ENCODE data around the gene CYB5D1. TPM values are rescaled to one million over a fixed set of nuclear protein-coding genes. Genes with fewer than 3 reads are reported as not detected.

The CYB5D1 gene
- total and polyA plus RNA-seq, 3 experiments from 2014 or later = 3.1 to 17.6 (median 16.4) TPM

- Histone ChIP-seq H3K9me3 (ENCODE audit: low read length) (no peaks in the 10 kb centered on the region), H3K36me3 (ENCODE audit: insufficient read depth, low read length) (no peaks in the 10 kb centered on the region), H3K4me3 (ENCODE audit: low read length) (peak overlapping the region; percentile 2), H3K4me1 (ENCODE audit: insufficient read depth, low read length) (peaks cover 54% of the 10 kb centered on the region), H3K27me3 (ENCODE audit: insufficient read depth, low read length, poor library complexity, severe bottlenecking) (no peaks in the 10 kb centered on the region), H3K27ac (ENCODE audit: low read depth, low read length) (peak overlapping the region; percentile 6)
- H3K9me3 Mint-ChIP-seq = peaks cover 0 to 10% (median 0%) of the 10 kb centered on the region in 5 donors
- CTCF ChIA-PET = interaction anchor here (1.4 to 1.5 kb wide), 2 partner anchors 12 to 151 kb away, joined by 4 to 5 read pairs; no protein-coding TSS in a partner anchor
- peaks cover 68 to 74% (median 72%) of the 10 kb centered on the region in 3 donors for H3K4me1 Mint-ChIP-seq
- peak in 1 of 5 donors; percentile 36 for DNase-seq
- peak overlapping the region in 5 of 7 donors; percentile 29 to 67 (median 42) for H3K4me3 Mint-ChIP-seq
- POLR2A ChIA-PET = interaction anchor here (5.2 kb wide), 1 partner anchor 17 kb away, joined by 46 read pairs; the partner anchor contains the start of genes CYB5D1, NAA38 and TMEM88
- peaks cover 0 to 22% of the 10 kb centered on the region in 2 donors for H3K27me3 Mint-ChIP-seq
- peaks cover 0 to 54% (median 0%) of the 10 kb centered on the region in 3 donors for H3K36me3 Mint-ChIP-seq
- H3K27ac Mint-ChIP-seq = peak overlapping the region; percentile 97 to 100 (median 99)
These were observed 18.5 kb upstream of the CYB5D1 start for GRCh38 chr17:7839190-7839875.

GRCh38 chr17:7839876-7840261, 17.9 kb upstream of the CYB5D1 start:
- no peak overlapping the region for H3K4me3 ChIP-seq (ENCODE audit: low read length)
- peaks cover 68 to 78% (median 74%) of the 10 kb centered on the region in 3 donors for H3K4me1 Mint-ChIP-seq
- H3K36me3 ChIP-seq (ENCODE audit: insufficient read depth, low read length) = no peaks in the 10 kb centered on the region
- H3K36me3 Mint-ChIP-seq = peaks cover 0 to 55% (median 0%) of the 10 kb centered on the region in 3 donors
- no peaks in the 10 kb centered on the region for H3K27me3 ChIP-seq (ENCODE audit: insufficient read depth, low read length, poor library complexity, severe bottlenecking)
- ChIA-PET CTCF (interaction anchor here (1.4 to 1.5 kb wide), 3 partner anchors 11 to 150 kb away, joined by 3 to 5 read pairs (median 4); no protein-coding TSS in a partner anchor), POLR2A (no interaction called here)
- peak overlapping the region; percentile 97 to 100 (median 99) for H3K27ac Mint-ChIP-seq
- peaks cover 0 to 22% of the 10 kb centered on the region in 2 donors for H3K27me3 Mint-ChIP-seq
- peak in 1 of 5 donors; percentile 48 for DNase-seq
- peaks cover 59% of the 10 kb centered on the region for H3K4me1 ChIP-seq (ENCODE audit: insufficient read depth, low read length)
- peak overlapping the region in 5 of 7 donors; percentile 4 to 97 (median 67) for H3K4me3 Mint-ChIP-seq
- no peak overlapping the region for H3K27ac ChIP-seq (ENCODE audit: low read depth, low read length)
- H3K9me3 Mint-ChIP-seq = peaks cover 0 to 10% (median 0%) of the 10 kb centered on the region in 5 donors
- H3K9me3 ChIP-seq (ENCODE audit: low read length) = no peaks in the 10 kb centered on the region

- Mint-ChIP-seq H3K4me3 (peak overlapping the region; percentile 44 to 97 (median 87)), H3K36me3 (peaks cover 0 to 52% (median 0%) of the 10 kb centered on the region in 3 donors), H3K4me1 (peaks cover 70 to 79% (median 74%) of the 10 kb centered on the region in 3 donors), H3K27me3 (peaks cover 0 to 18% of the 10 kb centered on the region in 2 donors), H3K27ac (peak overlapping the region; percentile 97 to 100 (median 99)), H3K9me3 (peaks cover 0 to 5% (median 0%) of the 10 kb centered on the region in 5 donors)
- DNase-seq = peak in 1 of 5 donors; percentile 17
- ChIA-PET CTCF (interaction anchor here (0.9 to 1.7 kb wide), 5 partner anchors 11 to 150 kb away, joined by 3 to 6 read pairs (median 4); partner anchors contain the start of gene NAA38), POLR2A (interaction anchor here (1.4 kb wide), 1 partner anchor 17 kb away, joined by 4 read pairs; the partner anchor contains the start of gene NAA38)
- no peak overlapping the region for H3K4me3 ChIP-seq (ENCODE audit: low read length)
- peaks cover 64% of the 10 kb centered on the region for H3K4me1 ChIP-seq (ENCODE audit: insufficient read depth, low read length)
- H3K9me3 ChIP-seq (ENCODE audit: low read length) = no peaks in the 10 kb centered on the region
- H3K27ac ChIP-seq (ENCODE audit: low read depth, low read length) = peak overlapping the region; percentile 99
- no peaks in the 10 kb centered on the region for H3K36me3 ChIP-seq (ENCODE audit: insufficient read depth, low read length)
- no peaks in the 10 kb centered on the region for H3K27me3 ChIP-seq (ENCODE audit: insufficient read depth, low read length, poor library complexity, severe bottlenecking)
These were observed 17.4 kb upstream of the CYB5D1 start for GRCh38 chr17:7840441-7840840.

- Mint-ChIP-seq H3K27me3 (peaks cover 0 to 18% of the 10 kb centered on the region in 2 donors), H3K36me3 (peaks cover 0 to 55% (median 0%) of the 10 kb centered on the region in 3 donors), H3K27ac (peak overlapping the region; percentile 97 to 100 (median 99)), H3K4me1 (peaks cover 73 to 82% (median 77%) of the 10 kb centered on the region in 3 donors), H3K4me3 (peak overlapping the region; percentile 74 to 99 (median 97)), H3K9me3 (peaks cover 0 to 5% (median 0%) of the 10 kb centered on the region in 5 donors)
- no peaks in the 10 kb centered on the region for H3K36me3 ChIP-seq (ENCODE audit: insufficient read depth, low read length)
- POLR2A ChIA-PET = interaction anchor here (1.4 kb wide), 1 partner anchor 16 kb away, joined by 4 read pairs; the partner anchor contains the start of gene NAA38
- H3K27me3 ChIP-seq (ENCODE audit: insufficient read depth, low read length, poor library complexity, severe bottlenecking) = no peaks in the 10 kb centered on the region
- no peak for DNase-seq
- H3K4me3 ChIP-seq (ENCODE audit: low read length) = peak overlapping the region; percentile 92
- no peaks in the 10 kb centered on the region for H3K9me3 ChIP-seq (ENCODE audit: low read length)
- CTCF ChIA-PET = interaction anchor here (0.9 to 1.7 kb wide), 5 partner anchors 11 to 149 kb away, joined by 3 to 6 read pairs (median 4); partner anchors contain the start of gene NAA38
- peaks cover 67% of the 10 kb centered on the region for H3K4me1 ChIP-seq (ENCODE audit: insufficient read depth, low read length)
- peak overlapping the region; percentile 99 for H3K27ac ChIP-seq (ENCODE audit: low read depth, low read length)
These were observed 16.9 kb upstream of the CYB5D1 start for GRCh38 chr17:7840875-7841274.

GRCh38 chr17:7841396-7841914, 16.3 kb upstream of the CYB5D1 start:
- peak; percentile 89 to 98 (median 93) for DNase-seq
- Histone ChIP-seq H3K27ac (ENCODE audit: low read depth, low read length) (peak overlapping the region; percentile 99), H3K4me1 (ENCODE audit: insufficient read depth, low read length) (peaks cover 62% of the 10 kb centered on the region), H3K36me3 (ENCODE audit: insufficient read depth, low read length) (no peaks in the 10 kb centered on the region), H3K9me3 (ENCODE audit: low read length) (no peaks in the 10 kb centered on the region), H3K27me3 (ENCODE audit: insufficient read depth, low read length, poor library complexity, severe bottlenecking) (no peaks in the 10 kb centered on the region), H3K4me3 (ENCODE audit: low read length) (peak overlapping the region; percentile 92)
- ChIA-PET CTCF (interaction anchor here (0.9 to 1.8 kb wide), 5 partner anchors 8 to 147 kb away, joined by 3 to 6 read pairs (median 5); partner anchors contain the start of gene NAA38), POLR2A (interaction anchor here (1.4 to 4.8 kb wide), 2 partner anchors 7 to 16 kb away, joined by 4 to 44 read pairs; partner anchors contain the start of genes KDM6B and NAA38)
- peaks cover 0 to 5% (median 0%) of the 10 kb centered on the region in 5 donors for H3K9me3 Mint-ChIP-seq
- H3K27me3 Mint-ChIP-seq = peaks cover 0 to 18% of the 10 kb centered on the region in 2 donors
- H3K4me1 Mint-ChIP-seq = peaks cover 68 to 77% (median 72%) of the 10 kb centered on the region in 3 donors
- peaks cover 0 to 56% (median 0%) of the 10 kb centered on the region in 3 donors for H3K36me3 Mint-ChIP-seq
- peak overlapping the region; percentile 97 to 100 (median 100) for H3K27ac Mint-ChIP-seq
- H3K4me3 Mint-ChIP-seq = peak overlapping the region; percentile 84 to 99 (median 97)

- peaks cover 0 to 18% of the 10 kb centered on the region in 2 donors for H3K27me3 Mint-ChIP-seq
- H3K36me3 ChIP-seq (ENCODE audit: insufficient read depth, low read length) = no peaks in the 10 kb centered on the region
- peaks cover 57% of the 10 kb centered on the region for H3K4me1 ChIP-seq (ENCODE audit: insufficient read depth, low read length)
- peak overlapping the region; percentile 97 to 100 (median 100) for H3K27ac Mint-ChIP-seq
- peaks cover 0 to 61% (median 0%) of the 10 kb centered on the region in 3 donors for H3K36me3 Mint-ChIP-seq
- H3K9me3 Mint-ChIP-seq = peaks cover 0 to 5% (median 0%) of the 10 kb centered on the region in 5 donors
- H3K4me1 Mint-ChIP-seq = peaks cover 63 to 72% (median 67%) of the 10 kb centered on the region in 3 donors
- DNase-seq = peak; percentile 79 to 91 (median 81)
- ChIA-PET POLR2A (interaction anchor here (0.6 to 4.8 kb wide), 5 partner anchors 7 to 156 kb away, joined by 3 to 44 read pairs (median 4); partner anchors contain the start of genes KDM6B, NAA38 and RNF227), CTCF (interaction anchor here (1.0 to 1.8 kb wide), 3 partner anchors 9 to 147 kb away, joined by 3 to 5 read pairs (median 5); partner anchors contain the start of gene NAA38)
- H3K9me3 ChIP-seq (ENCODE audit: low read length) = no peaks in the 10 kb centered on the region
- H3K27ac ChIP-seq (ENCODE audit: low read depth, low read length) = peak overlapping the region; percentile 99
- H3K4me3 ChIP-seq (ENCODE audit: low read length) = peak overlapping the region; percentile 92
- H3K4me3 Mint-ChIP-seq = peak overlapping the region; percentile 84 to 99 (median 97)
- H3K27me3 ChIP-seq (ENCODE audit: insufficient read depth, low read length, poor library complexity, severe bottlenecking) = no peaks in the 10 kb centered on the region
These were observed 15.9 kb upstream of the CYB5D1 start for GRCh38 chr17:7841915-7842379.

Data from CD8-positive, alpha-beta memory T cell (primary cell).